GF-D8 (cell line): ENCODE measurements around the gene ALDH5A1.

ENCODE experiments used
- DNase-seq: peaks from one replicate; lab custom pipeline; 2025; lab: John Stamatoyannopoulos, UW

ALDH5A1 gene

GRCh38 chr6:24524805-24525204, 30.0 kb downstream of the ALDH5A1 start:
- DNase-seq, result no peak

- no peak for DNase-seq
These were observed 35.2 kb downstream of the ALDH5A1 start for GRCh38 chr6:24529985-24530384.

DNA sequence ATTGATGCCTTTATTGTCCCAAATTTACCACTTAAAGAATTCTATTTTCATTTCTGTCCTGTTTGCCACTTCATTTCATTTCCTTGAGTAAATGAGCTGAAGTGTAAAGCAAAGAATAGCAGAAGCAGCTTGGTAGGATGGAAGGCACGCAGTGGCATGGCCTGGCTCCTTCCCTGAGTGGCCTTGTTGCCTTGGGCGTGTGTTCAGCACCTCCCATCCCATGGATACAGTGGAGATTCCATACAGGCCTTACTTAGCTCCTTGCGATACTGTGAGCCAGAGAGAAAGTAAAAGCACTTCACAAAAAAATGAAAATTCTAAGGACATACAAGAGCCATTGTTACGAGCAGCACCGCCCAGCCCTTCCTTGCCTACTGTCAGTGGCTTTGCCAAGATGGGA, 39.6 kb downstream of the ALDH5A1 start:
- DNase-seq, result no peak

GRCh38 chr6:24535210-24535609, 40.4 kb downstream of the ALDH5A1 start:
- no peak for DNase-seq

GRCh38 chr6:24536466-24536865, 41.7 kb downstream of the ALDH5A1 start:
- DNase-seq, result no peak

GRCh38 chr6:24537082-24537699, 42.4 kb downstream of the ALDH5A1 start:
- DNase-seq, result no peak

DNA sequence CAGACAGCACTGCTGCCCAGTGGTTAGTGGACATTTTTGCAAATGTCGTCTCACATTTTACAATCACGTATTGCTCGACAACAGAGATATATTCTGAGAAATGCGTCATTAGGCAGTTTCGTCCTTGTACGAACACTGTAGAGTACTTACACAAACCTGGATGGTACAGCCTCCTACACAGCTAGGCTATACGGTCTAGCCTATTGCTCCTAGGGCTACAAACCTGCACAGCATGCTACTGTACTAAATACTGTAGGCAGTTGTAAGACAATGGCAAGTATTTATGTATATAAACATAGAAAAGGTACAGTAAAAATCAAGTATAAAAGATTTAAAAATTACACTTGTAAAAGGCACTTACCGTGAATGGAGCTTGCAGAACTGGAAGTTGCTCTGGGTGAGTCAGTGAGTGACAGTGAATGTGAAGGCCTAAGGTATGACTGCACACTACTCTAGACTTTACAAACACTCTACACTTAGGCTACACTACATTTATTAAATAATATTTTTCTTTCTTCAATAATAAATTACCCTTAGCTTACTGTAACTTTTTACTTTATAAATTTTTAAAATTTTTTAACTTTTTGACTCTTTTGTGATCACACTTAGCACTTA, 43.1 kb downstream of the ALDH5A1 start:
- no peak for DNase-seq

GRCh38 chr6:24539416-24539815, 44.6 kb downstream of the ALDH5A1 start:
- no peak for DNase-seq

GRCh38 chr6:24540197-24540596, 45.4 kb downstream of the ALDH5A1 start:
- DNase-seq, result no peak

GRCh38 chr6:24543683-24544082, 48.9 kb downstream of the ALDH5A1 start:
- DNase-seq, result no peak

DNA sequence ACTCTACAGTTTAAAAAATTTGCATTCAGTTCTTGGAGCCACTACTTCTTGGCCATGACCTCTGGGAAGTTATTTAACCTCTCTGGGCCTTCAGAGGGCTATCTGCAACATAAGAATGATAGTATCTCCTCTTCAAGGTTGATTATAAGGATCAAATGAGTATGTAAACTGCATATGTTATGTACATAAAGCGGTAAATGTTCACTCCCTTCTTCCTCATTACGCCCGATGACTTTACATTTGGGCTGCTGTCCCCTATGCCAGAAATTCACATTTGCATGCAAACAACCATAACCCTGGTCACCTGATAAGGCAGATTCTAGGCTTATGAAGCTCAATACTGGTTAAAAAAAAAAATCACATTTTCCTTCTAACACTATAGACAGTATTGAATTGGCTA, 50.4 kb downstream of the ALDH5A1 start:
- DNase-seq, result no peak

DNA sequence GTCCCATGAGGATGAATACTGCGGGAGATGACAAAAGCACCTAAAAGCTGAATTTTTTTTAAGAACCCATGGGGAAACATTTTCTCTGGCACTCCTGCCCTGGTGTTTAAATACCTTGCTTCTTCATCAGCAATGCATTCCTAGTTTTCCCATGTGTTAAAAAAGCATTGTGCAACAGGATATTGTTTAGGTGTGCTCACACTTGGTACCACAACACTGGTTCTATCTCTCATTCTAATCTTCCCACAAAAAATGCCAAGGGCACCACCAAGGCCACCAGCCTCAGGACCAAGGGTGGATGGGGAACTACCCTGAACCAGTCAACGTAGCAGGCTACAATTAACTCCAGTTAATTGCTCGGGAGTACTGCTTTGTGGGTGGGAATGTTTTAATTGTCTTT, 50.9 kb downstream of the ALDH5A1 start:
- DNase-seq, result no peak

DNA sequence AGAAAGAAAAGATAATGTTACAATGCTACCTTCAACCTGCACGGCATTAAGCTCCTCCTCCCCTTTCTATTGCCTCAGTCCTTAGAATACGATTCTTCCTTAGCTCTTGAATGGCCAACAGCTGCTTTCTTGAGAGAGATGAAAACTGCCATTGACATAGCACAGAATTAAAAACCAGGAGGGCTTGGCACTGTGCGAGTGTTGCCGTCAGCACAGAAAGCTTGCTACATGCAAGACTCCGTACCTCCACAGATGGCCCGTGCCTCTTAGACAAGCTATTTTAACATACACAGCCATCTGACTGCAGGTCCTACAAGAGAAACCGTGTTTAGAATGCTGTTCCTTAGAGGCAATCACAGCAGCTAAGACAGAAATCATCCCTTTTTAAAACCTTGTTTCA, 51.7 kb downstream of the ALDH5A1 start:
- no peak for DNase-seq

DNA sequence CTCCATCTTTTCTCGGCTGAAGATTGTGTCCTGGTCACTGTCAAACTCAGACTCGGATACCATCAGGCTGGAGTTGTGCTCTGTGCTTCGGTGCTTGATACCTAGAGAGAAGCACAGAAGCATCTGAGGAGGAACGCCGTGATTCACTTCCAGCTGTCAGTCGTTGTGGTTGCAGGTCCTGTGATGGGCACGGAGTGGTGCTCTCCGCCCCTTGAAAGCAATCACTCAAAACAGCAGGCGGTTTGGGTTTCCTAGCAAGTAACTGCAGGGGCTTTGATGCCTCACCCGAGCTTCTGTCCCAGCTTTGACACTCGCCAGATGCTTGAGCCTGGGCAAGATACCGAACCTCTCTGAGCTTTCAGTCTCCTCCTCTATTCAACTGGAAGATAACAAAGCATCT, 52.5 kb downstream of the ALDH5A1 start:
- DNase-seq, result no peak

- no peak for DNase-seq
These were observed 54.4 kb downstream of the ALDH5A1 start for GRCh38 chr6:24549158-24549557.

DNA sequence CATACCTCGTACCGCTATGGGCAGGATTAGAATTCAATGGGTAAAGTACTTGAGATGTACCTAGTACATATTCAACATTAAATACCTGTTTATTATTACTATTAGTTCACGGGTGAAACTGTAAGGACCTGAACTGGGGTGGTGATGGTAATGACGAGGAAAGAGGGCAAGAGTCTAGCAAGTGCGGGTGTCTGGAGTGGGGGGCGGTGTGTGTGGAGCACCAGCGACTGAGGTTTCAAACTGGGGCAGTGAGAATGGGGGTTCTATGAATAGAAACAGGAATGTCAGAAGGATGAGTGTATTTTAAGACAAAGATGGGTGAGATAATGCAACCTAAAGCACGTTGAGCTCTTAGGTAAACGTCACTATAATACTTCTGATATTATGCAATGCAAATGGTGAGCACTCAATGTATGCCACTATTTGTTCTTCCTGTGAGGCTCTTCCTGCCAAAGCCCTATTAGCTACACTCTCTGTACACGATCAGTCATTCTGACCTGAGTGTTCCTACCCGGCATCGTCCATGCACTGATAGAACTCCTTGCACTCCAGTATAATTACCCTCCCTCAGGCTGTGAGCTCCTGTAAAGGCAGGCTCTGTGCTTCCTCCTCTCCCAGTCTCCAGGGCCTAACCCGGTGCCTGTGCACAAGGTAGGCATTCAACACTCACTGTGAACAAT, 55.0 kb downstream of the ALDH5A1 start:
- DNase-seq, result no peak

DNA sequence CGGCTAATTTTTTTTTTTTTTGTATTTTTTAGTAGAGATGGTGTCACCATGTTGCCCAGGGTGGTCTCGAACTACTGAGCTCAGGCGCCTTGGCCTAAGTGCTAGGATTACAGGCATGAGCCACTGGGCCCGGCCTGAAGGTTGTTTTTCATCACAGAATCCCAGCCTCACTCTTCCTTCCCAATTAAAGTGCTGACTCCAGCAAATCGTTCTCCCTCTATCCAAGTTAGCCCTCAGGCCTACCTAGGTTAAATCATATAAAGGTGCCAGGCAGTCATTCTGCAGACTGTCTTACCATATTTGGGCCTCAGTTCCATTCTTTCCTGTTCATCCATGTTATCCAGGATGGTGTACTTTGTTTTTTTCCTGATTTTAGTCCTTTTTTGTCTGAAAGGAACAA, 56.4 kb downstream of the ALDH5A1 start:
- DNase-seq, result no peak

DNA sequence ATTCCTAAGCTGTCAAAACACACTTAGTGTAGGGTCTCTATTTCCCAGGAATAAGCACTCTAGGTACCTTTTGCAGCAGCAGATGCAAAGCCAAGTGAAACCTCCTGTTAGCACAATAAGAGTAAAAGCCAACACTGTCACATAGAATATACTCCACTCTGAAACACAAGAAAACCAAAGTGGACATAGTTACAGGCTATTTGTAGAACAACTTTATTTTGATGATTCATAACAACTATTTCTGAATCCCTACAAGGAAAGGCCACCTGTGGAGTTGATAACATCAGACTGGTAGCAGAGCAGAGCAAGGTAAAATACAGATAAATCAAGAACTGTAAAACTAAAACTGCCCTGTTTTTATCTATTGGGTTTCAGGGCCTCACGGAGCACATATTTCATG, 59.7 kb downstream of the ALDH5A1 start:
- no peak for DNase-seq

GRCh38 chr6:24558516-24558915, 63.7 kb downstream of the ALDH5A1 start:
- DNase-seq, result no peak

GRCh38 chr6:24564081-24564480, 69.3 kb downstream of the ALDH5A1 start:
- no peak for DNase-seq

DNA sequence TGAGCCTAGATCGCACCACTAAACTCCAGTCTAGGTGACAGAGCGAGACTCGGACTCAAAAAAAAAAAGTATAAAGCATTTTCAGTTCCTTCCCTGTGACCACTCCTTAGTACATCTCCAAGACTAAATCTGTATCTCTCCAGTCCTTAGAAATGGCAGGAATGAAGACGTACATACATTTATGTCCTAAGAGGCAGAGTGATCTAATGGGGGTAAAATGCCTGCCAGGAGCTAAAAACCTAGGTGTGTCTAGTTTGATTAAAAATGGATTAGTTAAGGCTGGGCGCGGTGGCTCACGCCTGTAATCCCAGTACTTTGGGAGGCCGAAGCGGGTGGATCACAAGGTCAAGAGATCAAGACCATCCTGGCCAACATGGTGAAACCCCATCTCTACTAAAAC, 70.4 kb downstream of the ALDH5A1 start:
- DNase-seq, result no peak

DNA sequence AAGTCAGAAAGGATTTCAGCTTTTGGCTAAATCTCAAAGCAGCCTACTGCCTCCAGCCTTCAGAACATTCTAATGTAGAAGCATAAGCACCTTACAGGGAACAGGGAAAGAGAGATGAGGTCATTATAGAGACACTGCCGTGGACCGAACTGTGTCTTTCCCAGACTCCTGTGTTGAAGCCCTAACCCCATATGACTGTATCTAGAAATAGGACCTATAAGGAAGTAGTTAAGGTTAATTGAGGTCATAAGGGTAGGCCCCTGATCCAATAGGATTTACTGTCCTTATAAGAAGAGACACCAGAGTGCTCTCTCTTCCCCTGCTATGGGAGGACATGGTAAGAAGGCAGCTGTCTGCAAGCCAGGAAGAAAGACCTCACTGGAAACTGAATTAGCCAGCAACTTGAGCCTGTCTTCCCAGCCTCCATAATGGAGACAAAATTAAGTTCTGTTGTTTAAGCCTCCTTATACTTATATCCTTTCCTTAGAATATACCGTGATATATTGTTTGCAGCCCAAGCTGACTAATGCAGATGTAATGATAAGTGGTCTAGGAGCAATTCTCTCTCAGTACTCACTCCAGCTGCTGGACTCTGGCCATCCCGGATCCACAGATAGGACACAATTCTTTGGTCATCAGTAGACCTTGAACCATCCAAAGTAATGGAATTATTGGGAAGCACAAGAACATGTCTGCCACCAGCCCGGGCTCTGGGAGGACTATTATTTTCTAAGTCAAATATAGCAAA, 71.4 kb downstream of the ALDH5A1 start:
- no peak for DNase-seq

DNA sequence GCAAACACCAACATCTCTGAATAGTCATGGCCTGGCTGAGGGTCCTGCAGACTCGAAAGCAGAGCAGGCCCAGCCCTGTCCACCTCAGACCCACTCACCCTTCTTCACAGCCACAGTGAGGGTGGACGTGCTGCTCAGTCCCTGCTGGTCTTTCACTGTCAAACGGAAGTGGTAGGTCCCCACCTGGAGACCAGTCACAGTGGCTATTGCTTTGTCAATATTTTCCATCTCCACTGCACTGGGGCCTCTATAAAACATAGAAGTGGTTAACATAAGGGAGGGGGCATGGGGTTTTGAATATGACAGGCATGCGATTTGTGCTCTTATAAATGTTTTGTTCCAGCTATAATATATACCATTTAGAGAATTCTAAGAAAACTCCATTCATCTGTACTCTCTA, 73.9 kb downstream of the ALDH5A1 start:
- DNase-seq, result no peak
